A673 (cell line): ENCODE measurements around the gene CFAP99. TPM values are rescaled to one million over a fixed set of nuclear protein-coding genes. Genes with fewer than 3 reads are reported as not detected.

ENCODE experiments used
- BruUV-seq: library from RNA; stranded (reverse); fragments of 400-500 nt; replicated peaks from 2 replicates; lab custom pipeline; 2021; lab: Mats Ljungman, UMichigan
- CTCF ChIA-PET: fragments of 300-600 bp; sonication (Branson Sonifier 250); formaldehyde crosslinking; loops from one replicate; lab custom pipeline; 2022; ENCODE audit warnings: antibody characterized with exemption; lab: Charles Lee
- POLR2A ChIA-PET: fragments of 300-600 bp; sonication (Branson Sonifier 250); formaldehyde crosslinking; loops from one replicate; lab custom pipeline; 2022; ENCODE audit warnings: antibody characterized with exemption; ENCODE audit not compliant: low non-redundant PET; lab: Charles Lee
- DNase-seq: peaks from one replicate; pipeline ENCODE4 v3.0.0-alpha.2; 2015; ENCODE audit warnings: low spot score
- H3K27ac ChIP-seq: fragments of 200-600 bp; sonication (generic); 2 replicates; pipeline ENCODE4 v1.5.1; 2016; ENCODE audit warnings: mixed run types, low read depth, mild to moderate bottlenecking, mixed read lengths, antibody characterized with exemption, low read length; ENCODE audit not compliant: poor library complexity, severe bottlenecking
- H3K27me3 ChIP-seq: fragments of 200-600 bp; sonication (generic); replicated peaks from 2 replicates; pipeline ENCODE4 v1.6.1; 2017; ENCODE audit warnings: mixed run types, low read depth, mild to moderate bottlenecking, mixed read lengths, antibody characterized with exemption, low read length; ENCODE audit not compliant: insufficient read depth, poor library complexity
- H3K36me3 ChIP-seq: fragments of 200-600 bp; sonication (generic); 2 replicates; pipeline ENCODE4 v1.6.1; 2016; ENCODE audit warnings: mixed run types, mild to moderate bottlenecking, mixed read lengths, antibody characterized with exemption, low read length; ENCODE audit not compliant: insufficient read depth, poor library complexity, severe bottlenecking
- H3K4me1 ChIP-seq: fragments of 200-600 bp; sonication (generic); 2 replicates; pipeline ENCODE4 v1.6.1; 2017; ENCODE audit warnings: mixed run types, mild to moderate bottlenecking, mixed read lengths, antibody characterized with exemption, low read length; ENCODE audit not compliant: insufficient read depth, poor library complexity, severe bottlenecking
- H3K4me3 ChIP-seq: fragments of 200-600 bp; sonication (generic); 2 replicates; pipeline ENCODE4 v1.5.1; 2016; ENCODE audit warnings: low read depth, mixed run types, mild to moderate bottlenecking, mixed read lengths, low read length; ENCODE audit not compliant: poor library complexity, severe bottlenecking
- H3K9me3 ChIP-seq: fragments of 200-600 bp; sonication (generic); 2 replicates; pipeline ENCODE4 v1.6.1; 2016; ENCODE audit warnings: mixed run types, low read depth, mild to moderate bottlenecking, mixed read lengths, antibody characterized with exemption, low read length; ENCODE audit not compliant: poor library complexity, severe bottlenecking
- CTCF ChIP-seq: fragments of 300-800, 200-600 bp; sonication (generic); conservative IDR thresholded peaks from 2 replicates; pipeline ENCODE4 v1.5.1; 2017; ENCODE audit warnings: low read depth, mild to moderate bottlenecking, antibody characterized with exemption, low read length, moderate library complexity, mixed read lengths
- EZH2 ChIP-seq: fragments of 200-600 bp; sonication (generic); IDR thresholded peaks from 2 replicates; pipeline ENCODE4 v1.6.1; 2017; ENCODE audit warnings: borderline replicate concordance, low read depth, mild to moderate bottlenecking, mixed read lengths, antibody characterized with exemption, low read length; ENCODE audit not compliant: poor library complexity, severe bottlenecking
- intact Hi-C: fragments of 100-400 bp; cut with micrococcal nuclease; formaldehyde crosslinking; loops from one replicate; pipeline ENCODE4 v1.10.0; 2022; ENCODE audit not compliant: unreplicated experiment
- total RNA-seq: library from RNA; stranded (reverse); gene quantifications from 2 replicates; pipeline ENCODE4 v1.2.3, GENCODE V29; 2021

CFAP99 gene
- total RNA-seq, 1 experiment from 2014 or later = not detected

DNA sequence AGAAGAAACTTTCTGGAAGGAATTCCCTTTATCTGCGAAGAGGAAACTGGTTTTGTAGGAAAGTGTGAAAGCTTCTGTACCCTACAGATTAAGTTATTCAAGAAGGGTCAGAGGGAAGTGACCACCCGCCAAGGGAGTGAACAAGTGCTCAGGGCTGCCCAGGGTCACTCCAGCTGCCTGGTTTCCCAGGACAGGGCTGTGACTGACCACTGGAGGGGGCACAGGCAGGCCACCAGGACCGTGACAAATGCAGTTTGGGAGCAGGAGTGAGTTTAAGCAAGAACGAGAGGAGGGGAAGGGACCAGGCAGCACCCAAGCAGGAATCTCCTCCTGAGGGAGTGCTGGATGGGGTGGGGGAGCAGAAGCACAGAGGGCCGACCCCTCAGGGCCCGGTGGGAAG, 34.5 kb upstream of the CFAP99 start:
- no peak overlapping the region for H3K4me3 ChIP-seq
- ChIA-PET CTCF (no interaction called here), POLR2A (no interaction called here)
- BruUV-seq = no TSS peak
- peaks cover 10% of the 10 kb centered on the region for H3K4me1 ChIP-seq
- intact Hi-C loops = no loop called here
- H3K9me3 ChIP-seq = no peaks in the 10 kb centered on the region
- H3K27ac ChIP-seq = no peak overlapping the region
- DNase-seq = no peak
- H3K27me3 ChIP-seq = no peaks in the 10 kb centered on the region
- no peaks in the 10 kb centered on the region for H3K36me3 ChIP-seq
- TF ChIP-seq EZH2 (no peak), CTCF (no peak)

DNA sequence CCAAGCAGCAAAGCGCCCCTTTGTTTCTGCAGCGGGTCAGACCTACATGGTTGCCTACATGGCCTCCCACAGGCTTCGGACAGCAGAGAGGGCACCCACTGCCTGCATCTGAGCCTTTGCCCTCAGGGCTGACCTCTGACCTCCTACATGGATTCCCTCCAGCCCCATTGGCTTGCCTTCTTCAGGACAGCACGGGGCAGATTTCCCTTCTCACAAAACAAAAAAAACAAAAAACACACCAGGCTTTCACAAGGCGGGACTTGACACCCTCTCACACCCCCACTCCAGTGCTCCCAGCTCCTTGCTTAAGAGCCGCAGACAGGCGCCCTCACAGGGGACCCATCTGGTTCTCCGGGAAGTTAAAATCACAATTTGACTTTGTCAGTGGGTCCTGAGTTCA, 33.2 kb upstream of the CFAP99 start:
- Histone ChIP-seq H3K36me3 (no peaks in the 10 kb centered on the region), H3K4me1 (peaks cover 21% of the 10 kb centered on the region), H3K9me3 (no peaks in the 10 kb centered on the region), H3K27me3 (no peaks in the 10 kb centered on the region), H3K4me3 (no peak overlapping the region), H3K27ac (no peak overlapping the region)
- TF ChIP-seq CTCF (no peak), EZH2 (no peak)
- POLR2A ChIA-PET = no interaction called here
- intact Hi-C loops = no loop called here
- DNase-seq = no peak
- BruUV-seq = no TSS peak
- CTCF ChIA-PET = no interaction called here

GRCh38 chr4:2386717-2387116, 32.0 kb upstream of the CFAP99 start:
- H3K4me3 ChIP-seq = no peak overlapping the region
- peaks cover 23% of the 10 kb centered on the region for H3K4me1 ChIP-seq
- BruUV-seq = no TSS peak
- intact Hi-C loops = no loop called here
- no peak for DNase-seq
- no peak overlapping the region for H3K27ac ChIP-seq
- POLR2A ChIA-PET = no interaction called here
- TF ChIP-seq EZH2 (no peak), CTCF (no peak)
- H3K27me3 ChIP-seq = no peaks in the 10 kb centered on the region
- CTCF ChIA-PET = no interaction called here
- H3K9me3 ChIP-seq = no peaks in the 10 kb centered on the region
- no peaks in the 10 kb centered on the region for H3K36me3 ChIP-seq
